Stimulated activated naive CD8-positive, alpha-beta T cell treated with anti-CD3 and anti-CD28 coated beads, Interleukin-15, amount 100 ng/mL, for 72 hours (primary cell): Measurements from ENCODE around the gene BTG1.
"Not testable (repeated sequence)": the region's sequence is repeated elsewhere in the genome, so short reads cannot be mapped to it uniquely, and the experiment has no call there.

Experiments used
- ATAC-seq: fragments of 150-1000 bp; cut with Tn5 transposase; 2 replicates; pipeline ENCODE4 v1.10.0; 2021; ENCODE audit warnings: mild to moderate bottlenecking, moderate library complexity
- DNase-seq, 2 donors: peaks; one replicate each; pipeline ENCODE4 v3.0.0; 2021 to 2022
- H3K27ac Mint-ChIP-seq, 2 donors: one replicate each; pipeline ENCODE4 v1.8.0; 2022; ENCODE audit warnings: mild to moderate bottlenecking in 2 of 2, mixed read lengths in 2 of 2, moderate library complexity in 2 of 2
- H3K27me3 Mint-ChIP-seq: one replicate; pipeline ENCODE4 v1.8.0; 2022; ENCODE audit warnings: mixed read lengths
- H3K4me1 Mint-ChIP-seq: one replicate; pipeline ENCODE4 v1.8.0; 2022; ENCODE audit warnings: mild to moderate bottlenecking, mixed read lengths
- H3K4me3 Mint-ChIP-seq, 2 donors: one replicate each; pipeline ENCODE4 v1.8.0; 2022; ENCODE audit warnings: mild to moderate bottlenecking in 2 of 2, mixed read lengths in 2 of 2, moderate library complexity in 1 of 2
- H3K9me3 Mint-ChIP-seq, 2 donors: one replicate each; pipeline ENCODE4 v1.8.0; 2022; ENCODE audit warnings: mixed read lengths in 2 of 2

Gene BTG1

GRCh38 chr12:92105676-92106075, 40.0 kb downstream of the BTG1 start:
- Mint-ChIP-seq H3K4me1 (peaks cover 74% of the 10 kb centered on the region), H3K9me3 (peaks cover under 1 to 5% of the 10 kb centered on the region in 2 donors), H3K27ac (peak overlapping the region in 1 of 2 donors; percentile 88), H3K27me3 (no peaks in the 10 kb centered on the region), H3K4me3 (peak overlapping the region; percentile 68 to 79)
- peak; percentile 21 for ATAC-seq
- no peak for DNase-seq

GRCh38 chr12:92105110-92105509, 40.5 kb downstream of the BTG1 start:
- H3K27ac Mint-ChIP-seq: peak overlapping the region; percentile 48 to 88
- no peaks in the 10 kb centered on the region for H3K27me3 Mint-ChIP-seq
- peaks cover 7 to 11% of the 10 kb centered on the region in 2 donors for H3K9me3 Mint-ChIP-seq
- DNase-seq (no peak), ATAC-seq (no peak)
- peaks cover 74% of the 10 kb centered on the region for H3K4me1 Mint-ChIP-seq
- H3K4me3 Mint-ChIP-seq: peak overlapping the region; percentile 68 to 79

- Mint-ChIP-seq H3K27me3 (no peaks in the 10 kb centered on the region), H3K9me3 (peaks cover 16 to 19% of the 10 kb centered on the region in 2 donors), H3K4me3 (no peak overlapping the region), H3K27ac (no peak overlapping the region), H3K4me1 (peaks cover 63% of the 10 kb centered on the region)
- ATAC-seq: no peak
- DNase-seq: no peak
Observed at GRCh38 chr12:92102606-92103005, 43.0 kb downstream of the BTG1 start.

- ATAC-seq (no peak), DNase-seq (no peak)
- Mint-ChIP-seq H3K4me1 (peaks cover 58% of the 10 kb centered on the region), H3K4me3 (no peak overlapping the region), H3K27me3 (no peaks in the 10 kb centered on the region), H3K9me3 (peaks cover 16 to 19% of the 10 kb centered on the region in 2 donors), H3K27ac (no peak overlapping the region)
Observed at GRCh38 chr12:92098594-92099380, 46.9 kb downstream of the BTG1 start.

- H3K27ac Mint-ChIP-seq: peak overlapping the region; percentile 54 to 77
- H3K4me3 Mint-ChIP-seq: peak overlapping the region; percentile 13 to 66
- peaks cover 16 to 19% of the 10 kb centered on the region in 2 donors for H3K9me3 Mint-ChIP-seq
- peak; percentile 99 for ATAC-seq
- peak in 1 of 2 donors; percentile 50 for DNase-seq
- peaks cover 61% of the 10 kb centered on the region for H3K4me1 Mint-ChIP-seq
- H3K27me3 Mint-ChIP-seq: no peaks in the 10 kb centered on the region
Observed at GRCh38 chr12:92096346-92097136, 49.1 kb downstream of the BTG1 start.

- peak overlapping the region in 1 of 2 donors; percentile 51 for H3K4me3 Mint-ChIP-seq
- H3K4me1 Mint-ChIP-seq: peaks cover 61% of the 10 kb centered on the region
- no peaks in the 10 kb centered on the region for H3K27me3 Mint-ChIP-seq
- H3K9me3 Mint-ChIP-seq: peaks cover 5 to 6% of the 10 kb centered on the region in 2 donors
- H3K27ac Mint-ChIP-seq: no peak overlapping the region
- ATAC-seq (no peak), DNase-seq (no peak)
Observed at GRCh38 chr12:92094751-92095161, 50.9 kb downstream of the BTG1 start.

GRCh38 chr12:92094301-92094700, 51.3 kb downstream of the BTG1 start:
- not testable (repeated sequence) for ATAC-seq, H3K27ac Mint-ChIP-seq, H3K27me3 Mint-ChIP-seq, H3K4me3 Mint-ChIP-seq, DNase-seq, H3K9me3 Mint-ChIP-seq
- H3K4me1 Mint-ChIP-seq: peaks cover 65% of the 10 kb centered on the region
